A549 (cell line): ENCODE results near the gene STXBP6. TPM values are rescaled to one million over a fixed set of nuclear protein-coding genes. Genes with fewer than 3 reads are reported as not detected.
A peak's percentile ranks its signal among the peaks of the same experiment; 100 is the strongest.

Experiments used
- ATAC-seq, 2 experiments: fragments of 200-7000 bp in 1 of 2; fragments of >200 bp in 1 of 2; cut with Nextera tagmentation in 1 of 2; cut with Tn5 transposase in 1 of 2; 3 replicates each; pipeline versions ENCODE4 v1.8.0 to v1.9.1; 2018 to 2020; ENCODE audit warnings: mild to moderate bottlenecking in 1 of 2, moderate library complexity in 1 of 2
- CTCF ChIA-PET: fragments of 300-600 bp; sonication (Branson Sonifier 250); formaldehyde crosslinking; extraction: SDS; loops from one replicate; lab custom pipeline; 2021; ENCODE audit warnings: antibody characterized with exemption, inconsistent platforms; lab: Yijun Ruan, JAX
- POLR2A ChIA-PET: fragments of 350-600 bp; formaldehyde crosslinking; extraction: SDS; loops from one replicate; lab custom pipeline; 2021; ENCODE audit warnings: antibody characterized with exemption, inconsistent platforms; lab: Yijun Ruan, JAX
- DNase-seq, 2 experiments: peaks; one replicate each; pipeline versions ENCODE4 v3.0.0 to v3.0.0-alpha.2; 2011 to 2016; ENCODE audit warnings: low read depth in 1 of 2, low spot score in 1 of 2
- FAIRE-seq: peaks from 2 replicates; lab custom pipeline; 2011; peaks lifted over from hg19 to GRCh38; lab: Jason Lieb, UNC
- H3K27ac ChIP-seq, 2 experiments: fragments of >200 bp; sonication (Bioruptor Twin); formaldehyde crosslinking; 3 replicates each; pipeline ENCODE4 v1.5.1; 2016 to 2017
- H3K4me1 ChIP-seq: fragments of >200 bp; sonication (Bioruptor Twin); formaldehyde crosslinking; 3 replicates; pipeline ENCODE4 v1.6.1; 2016
- H3K4me2 ChIP-seq: fragments of >200 bp; sonication (Bioruptor Twin); formaldehyde crosslinking; 3 replicates; pipeline ENCODE4 v1.6.1; 2016
- H3K4me3 ChIP-seq: fragments of >200 bp; sonication (Bioruptor Twin); formaldehyde crosslinking; 3 replicates; pipeline ENCODE4 v1.5.1; 2016
- H3K9me3 ChIP-seq: fragments of >200 bp; sonication (Bioruptor Twin); formaldehyde crosslinking; 3 replicates; pipeline ENCODE4 v1.6.1; 2016
- CBX2 ChIP-seq: fragments of 200-600 bp; sonication (generic); IDR thresholded peaks from 2 replicates; pipeline ENCODE4 v1.6.1; 2016; ENCODE audit warnings: low read depth, mild to moderate bottlenecking, borderline replicate concordance
- CEBPB ChIP-seq, 2 experiments: fragments of >200 bp in 1 of 2; sonication (Bioruptor Twin) in 1 of 2; formaldehyde crosslinking in 1 of 2; IDR thresholded peaks; 2 replicates each; pipeline ENCODE4 v1.6.1; 2012 to 2016
- E2F6 ChIP-seq: IDR thresholded peaks from 2 replicates; pipeline ENCODE4 v1.6.1; 2012; ENCODE audit warnings: low read depth, borderline replicate concordance
- EHF ChIP-seq: fragments of 250-450 bp; sonication (Bioruptor Pico); IDR thresholded peaks from 2 replicates; pipeline ENCODE4 v1.5.0; 2020; ENCODE audit warnings: mild to moderate bottlenecking
- EHMT2 ChIP-seq: fragments of 200-600 bp; sonication (generic); IDR thresholded peaks from 2 replicates; pipeline ENCODE4 v1.6.1; 2016; ENCODE audit warnings: antibody characterized with exemption, low read depth, mild to moderate bottlenecking, moderate library complexity
- ELK1 ChIP-seq: fragments of 150-350 bp; IDR thresholded peaks from 2 replicates; pipeline ENCODE4 v1.6.1; 2014; ENCODE audit warnings: low read depth, mild to moderate bottlenecking, low read length
- EP300 ChIP-seq, 2 experiments: fragments of >200 bp; sonication (Bioruptor Twin); formaldehyde crosslinking; IDR thresholded peaks; 2 replicates in 1 of 2; 3 replicates in 1 of 2; pipeline ENCODE4 v1.6.1; 2016 to 2017
- FOSL2 ChIP-seq, 2 experiments: fragments of 450-650 bp in 1 of 2; fragments of >200 bp in 1 of 2; sonication (Bioruptor Twin) in 1 of 2; formaldehyde crosslinking; IDR thresholded peaks; 2 replicates each; pipeline versions ENCODE4 v1.5.0 to v1.6.1; 2016 to 2020; ENCODE audit warnings: mild to moderate bottlenecking in 1 of 2, moderate library complexity in 1 of 2
- GATA3 ChIP-seq: IDR thresholded peaks from 2 replicates; pipeline ENCODE4 v1.6.1; 2012; ENCODE audit warnings: borderline replicate concordance
- HEYL ChIP-seq: fragments of 250-450 bp; sonication (Bioruptor Pico); IDR thresholded peaks from 2 replicates; pipeline ENCODE4 v1.8.0; 2021; ENCODE audit warnings: mild to moderate bottlenecking, moderate library complexity
- HOXB13 ChIP-seq: fragments of 250-450 bp; sonication (Bioruptor Pico); IDR thresholded peaks from 2 replicates; pipeline ENCODE4 v1.5.0; 2020; ENCODE audit warnings: low read depth, mild to moderate bottlenecking, moderate library complexity
- KDM5A ChIP-seq: fragments of 200-600 bp; sonication (generic); IDR thresholded peaks from 2 replicates; pipeline ENCODE4 v1.6.1; 2016; ENCODE audit warnings: antibody characterized with exemption, mild to moderate bottlenecking
- MAX ChIP-seq: IDR thresholded peaks from 2 replicates; pipeline ENCODE4 v1.6.1; 2012
- MAZ ChIP-seq: fragments of 150-350 bp; IDR thresholded peaks from 2 replicates; pipeline ENCODE4 v1.6.1; 2014; ENCODE audit warnings: antibody characterized with exemption, low read depth, low read length, borderline replicate concordance
- MYC ChIP-seq: IDR thresholded peaks from 2 replicates; pipeline ENCODE4 v1.6.1; 2012; ENCODE audit warnings: mild to moderate bottlenecking, inconsistent platforms, low read length, improper control_type of control experiment, borderline replicate concordance
- NR3C1 ChIP-seq: fragments of >200 bp; sonication (Bioruptor Twin); formaldehyde crosslinking; IDR thresholded peaks from 3 replicates; pipeline ENCODE4 v1.6.1; 2017
- POLR2AphosphoS2 ChIP-seq: conservative IDR thresholded peaks from 2 replicates; pipeline ENCODE4 v1.6.1; 2012; ENCODE audit warnings: low read length, improper control_type of control experiment, inconsistent platforms
- RARB ChIP-seq: fragments of 250-450 bp; sonication (Bioruptor Pico); IDR thresholded peaks from 2 replicates; pipeline ENCODE4 v1.8.0; 2021; ENCODE audit warnings: mild to moderate bottlenecking, moderate library complexity
- SMC3 ChIP-seq: fragments of >200 bp; sonication (Bioruptor Twin); formaldehyde crosslinking; IDR thresholded peaks from 3 replicates; pipeline ENCODE4 v1.6.1; 2018; ENCODE audit warnings: inconsistent platforms
- SREBF2 ChIP-seq: fragments of 450-650 bp; IDR thresholded peaks from 2 replicates; pipeline ENCODE4 v1.6.1; 2014; ENCODE audit warnings: mild to moderate bottlenecking, moderate library complexity
- TFCP2L1 ChIP-seq: fragments of 250-450 bp; sonication (Bioruptor Pico); IDR thresholded peaks from 2 replicates; pipeline ENCODE4 v1.5.0; 2021; ENCODE audit warnings: mild to moderate bottlenecking
- TP53 ChIP-seq: fragments of 250-450 bp; sonication (Bioruptor Pico); IDR thresholded peaks from 2 replicates; pipeline ENCODE4 v1.5.0; 2021; ENCODE audit warnings: mild to moderate bottlenecking, moderate library complexity
- WGBS: methylation state at CpG from one replicate; pipeline ENCODE4 v1.1.6; 2017; ENCODE audit errors: missing lambda C conversion rate; 5-methylcytosine and 5-hydroxymethylcytosine counted together
- polyA plus RNA-seq, 4 experiments: library from polyadenylated mRNA; depleted of rRNA in 3 of 4; stranded (reverse); fragments of >200 nt; fragmentation: RNase III in 1 of 4; extraction: RNeasy Plus Mini Kit Qiagen cat#74134 plus additional on column Dnase treatment in 1 of 4; gene quantifications; 2 replicates in 3 of 4; 3 replicates in 1 of 4; pipeline ENCODE4 v1.2.3, GENCODE V29; 2011 to 2017
- TF ChIP-seq, protein P1 (sequence below): fragments of 250-450 bp; sonication (Bioruptor Pico); IDR thresholded peaks from 2 replicates; pipeline ENCODE4 v1.5.0; 2020; ENCODE audit warnings: low read depth, mild to moderate bottlenecking, moderate library complexity
- TF ChIP-seq, protein P2 (sequence below): fragments of 450-650 bp; IDR thresholded peaks from 2 replicates; pipeline ENCODE4 v1.6.1; 2014; ENCODE audit warnings: antibody characterized with exemption
- TF ChIP-seq, protein P3 (sequence below): IDR thresholded peaks from 2 replicates; pipeline ENCODE4 v1.6.1; 2012
- TF ChIP-seq, protein P4 (sequence below): fragments of 250-450 bp; sonication (Bioruptor Pico); IDR thresholded peaks from 2 replicates; pipeline ENCODE4 v1.5.0; 2021; ENCODE audit warnings: mild to moderate bottlenecking, moderate library complexity, borderline replicate concordance

STXBP6 gene
- polyA plus RNA-seq, 2 of the 4 experiments (the other 2 are of a cell fraction) = 1.7 to 6.3 TPM

DNA sequence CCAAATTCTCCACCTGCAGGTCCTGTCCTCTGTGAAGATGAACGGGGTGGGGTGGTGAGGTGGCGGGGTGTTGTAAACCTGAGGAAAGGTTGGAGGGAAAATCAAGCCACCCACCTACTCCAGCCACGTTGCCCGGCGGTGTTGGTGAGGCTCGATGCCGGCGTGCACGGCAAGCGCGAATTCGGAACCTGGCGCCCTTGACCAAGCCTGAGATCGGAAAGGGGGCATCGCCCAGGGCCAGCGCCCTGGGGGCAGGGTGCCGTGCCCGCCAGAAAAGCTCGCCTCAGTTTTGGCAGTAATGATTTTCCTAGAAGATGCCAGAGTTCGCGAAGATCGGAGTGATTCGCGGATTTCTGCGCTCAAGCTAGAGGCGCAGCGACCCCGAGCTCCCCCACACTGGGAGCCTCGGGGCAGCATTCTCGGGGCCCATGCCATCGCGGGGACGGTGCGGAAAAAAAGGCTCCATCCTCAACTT, 817 bp downstream of the STXBP6 start:
- H3K4me3 ChIP-seq = peak overlapping the region; percentile 68
- POLR2A ChIA-PET = no interaction called here
- H3K9me3 ChIP-seq = no peaks in the 10 kb centered on the region
- peak overlapping the region; percentile 97 for H3K4me2 ChIP-seq
- H3K27ac ChIP-seq = peak overlapping the region in 1 of 2 experiments; percentile 84; a peak in 4 of 6 replicates
- no peak for TF ChIP-seq POLR2AphosphoS2
- no peak for TF ChIP-seq MAX
- TF ChIP-seq TP53 = no peak
- no peak for TF ChIP-seq SREBF2
- TF ChIP-seq TFCP2L1 (CRISPR knock-in tag) = no peak
- no peak for TF ChIP-seq EHF (CRISPR knock-in tag)
- TF ChIP-seq HEYL (CRISPR knock-in tag) = no peak
- TF ChIP-seq FOSL2 (IDR thresholded peaks at IDR 0.05) = no peak
- TF ChIP-seq FOSL2 (CRISPR knock-in tag; IDR thresholded peaks at IDR 0.05) = no peak
- TF ChIP-seq, protein P1, sequence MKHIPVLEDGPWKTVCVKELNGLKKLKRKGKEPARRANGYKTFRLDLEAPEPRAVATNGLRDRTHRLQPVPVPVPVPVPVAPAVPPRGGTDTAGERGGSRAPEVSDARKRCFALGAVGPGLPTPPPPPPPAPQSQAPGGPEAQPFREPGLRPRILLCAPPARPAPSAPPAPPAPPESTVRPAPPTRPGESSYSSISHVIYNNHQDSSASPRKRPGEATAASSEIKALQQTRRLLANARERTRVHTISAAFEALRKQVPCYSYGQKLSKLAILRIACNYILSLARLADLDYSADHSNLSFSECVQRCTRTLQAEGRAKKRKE (CRISPR knock-in tag) = no peak
- no peak for TF ChIP-seq EP300 (IDR thresholded peaks at IDR 0.05)
- TF ChIP-seq MYC = no peak
- TF ChIP-seq NR3C1 = no peak
- no peak for TF ChIP-seq KDM5A
- no peak for TF ChIP-seq GATA3
- no peak for TF ChIP-seq HOXB13 (CRISPR knock-in tag)
- TF ChIP-seq, protein P2, sequence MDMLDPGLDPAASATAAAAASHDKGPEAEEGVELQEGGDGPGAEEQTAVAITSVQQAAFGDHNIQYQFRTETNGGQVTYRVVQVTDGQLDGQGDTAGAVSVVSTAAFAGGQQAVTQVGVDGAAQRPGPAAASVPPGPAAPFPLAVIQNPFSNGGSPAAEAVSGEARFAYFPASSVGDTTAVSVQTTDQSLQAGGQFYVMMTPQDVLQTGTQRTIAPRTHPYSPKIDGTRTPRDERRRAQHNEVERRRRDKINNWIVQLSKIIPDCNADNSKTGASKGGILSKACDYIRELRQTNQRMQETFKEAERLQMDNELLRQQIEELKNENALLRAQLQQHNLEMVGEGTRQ = no peak
- TF ChIP-seq CEBPB (IDR thresholded peaks at IDR 0.05) = no peak
- no peak for TF ChIP-seq E2F6
- WGBS = 71% methylated on average over 34 of the region's 34 CpGs
- CTCF ChIA-PET = interaction anchor here (1.5 kb wide), 1 partner anchor 41 kb away, joined by 4 read pairs; no protein-coding TSS in a partner anchor
- ATAC-seq (no peak), FAIRE-seq (no peak), DNase-seq (no peak)
- H3K4me1 ChIP-seq = peaks cover 7% of the 10 kb centered on the region; the same call in 1 of the 3 replicates

DNA sequence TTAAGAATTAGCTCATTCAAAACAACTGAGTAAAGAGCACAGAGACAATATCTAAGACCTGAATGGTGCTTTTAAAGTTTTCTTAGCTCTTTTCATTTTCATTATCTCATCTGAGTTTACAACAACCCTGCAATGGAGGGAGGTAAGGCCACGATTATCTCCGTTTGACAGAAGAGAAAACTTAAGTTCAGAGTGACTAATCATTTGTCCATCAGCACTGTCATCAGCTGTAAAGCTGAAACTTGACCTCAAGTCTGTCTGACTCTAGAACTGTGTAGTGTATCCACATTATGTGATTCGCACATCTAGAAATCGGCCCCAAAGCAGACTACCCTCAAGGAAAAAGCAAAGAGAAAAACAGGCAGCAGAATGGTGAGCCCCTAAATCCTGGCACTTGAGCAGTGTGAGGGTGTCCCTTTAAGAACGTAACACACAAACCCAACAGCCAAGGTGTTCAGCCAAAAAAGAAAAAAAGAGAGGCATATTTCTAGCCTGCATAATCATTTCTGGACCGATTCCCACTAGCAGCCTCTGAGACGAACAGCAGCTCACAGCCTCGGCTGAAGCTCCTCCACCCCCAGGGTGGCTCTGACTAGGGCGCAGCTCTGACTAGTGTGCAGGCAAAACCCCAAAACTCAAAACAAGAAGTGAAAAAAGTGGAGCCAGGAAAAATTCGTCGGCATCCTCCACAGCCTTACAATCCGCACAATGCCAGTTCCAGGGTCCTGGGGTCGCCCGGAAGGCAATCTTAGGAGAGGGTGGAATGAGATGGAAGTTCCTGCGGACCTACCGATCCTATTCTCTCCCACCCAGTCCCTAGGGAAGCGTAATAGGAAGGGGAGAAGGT, 1.6 kb downstream of the STXBP6 start:
- no peak for FAIRE-seq
- H3K27ac ChIP-seq = no peak overlapping the region
- no peak for TF ChIP-seq MAZ
- TF ChIP-seq, protein P3, sequence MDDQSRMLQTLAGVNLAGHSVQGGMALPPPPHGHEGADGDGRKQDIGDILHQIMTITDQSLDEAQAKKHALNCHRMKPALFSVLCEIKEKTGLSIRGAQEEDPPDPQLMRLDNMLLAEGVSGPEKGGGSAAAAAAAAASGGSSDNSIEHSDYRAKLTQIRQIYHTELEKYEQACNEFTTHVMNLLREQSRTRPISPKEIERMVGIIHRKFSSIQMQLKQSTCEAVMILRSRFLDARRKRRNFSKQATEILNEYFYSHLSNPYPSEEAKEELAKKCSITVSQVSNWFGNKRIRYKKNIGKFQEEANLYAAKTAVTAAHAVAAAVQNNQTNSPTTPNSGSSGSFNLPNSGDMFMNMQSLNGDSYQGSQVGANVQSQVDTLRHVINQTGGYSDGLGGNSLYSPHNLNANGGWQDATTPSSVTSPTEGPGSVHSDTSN = no peak
- TF ChIP-seq RARB = no peak
- TF ChIP-seq, protein P4, sequence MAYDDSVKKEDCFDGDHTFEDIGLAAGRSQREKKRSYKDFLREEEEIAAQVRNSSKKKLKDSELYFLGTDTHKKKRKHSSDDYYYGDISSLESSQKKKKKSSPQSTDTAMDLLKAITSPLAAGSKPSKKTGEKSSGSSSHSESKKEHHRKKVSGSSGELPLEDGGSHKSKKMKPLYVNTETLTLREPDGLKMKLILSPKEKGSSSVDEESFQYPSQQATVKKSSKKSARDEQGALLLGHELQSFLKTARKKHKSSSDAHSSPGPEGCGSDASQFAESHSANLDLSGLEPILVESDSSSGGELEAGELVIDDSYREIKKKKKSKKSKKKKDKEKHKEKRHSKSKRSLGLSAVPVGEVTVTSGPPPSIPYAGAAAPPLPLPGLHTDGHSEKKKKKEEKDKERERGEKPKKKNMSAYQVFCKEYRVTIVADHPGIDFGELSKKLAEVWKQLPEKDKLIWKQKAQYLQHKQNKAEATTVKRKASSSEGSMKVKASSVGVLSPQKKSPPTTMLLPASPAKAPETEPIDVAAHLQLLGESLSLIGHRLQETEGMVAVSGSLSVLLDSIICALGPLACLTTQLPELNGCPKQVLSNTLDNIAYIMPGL (CRISPR knock-in tag) = no peak
- TF ChIP-seq CBX2 = no peak
- TF ChIP-seq TFCP2L1 (CRISPR knock-in tag) = no peak
- TF ChIP-seq KDM5A = no peak
- TF ChIP-seq ELK1 = no peak
- TF ChIP-seq SMC3 = no peak
- TF ChIP-seq EHMT2 = no peak
- ChIA-PET CTCF (interaction anchor here (1.5 to 3.4 kb wide), 2 partner anchors 40 to 242 kb away, joined by 4 to 10 read pairs; no protein-coding TSS in a partner anchor), POLR2A (no interaction called here)
- 72% methylated on average over 17 of the region's 17 CpGs for WGBS
- ATAC-seq = no peak
- no peaks in the 10 kb centered on the region for H3K9me3 ChIP-seq
- DNase-seq = no peak
- H3K4me1 ChIP-seq = peaks cover 7% of the 10 kb centered on the region; the same call in 1 of the 3 replicates
- H3K4me3 ChIP-seq = no peak overlapping the region
- no peak overlapping the region for H3K4me2 ChIP-seq
